ENCODE data around the gene UBXN11.

DNA sequence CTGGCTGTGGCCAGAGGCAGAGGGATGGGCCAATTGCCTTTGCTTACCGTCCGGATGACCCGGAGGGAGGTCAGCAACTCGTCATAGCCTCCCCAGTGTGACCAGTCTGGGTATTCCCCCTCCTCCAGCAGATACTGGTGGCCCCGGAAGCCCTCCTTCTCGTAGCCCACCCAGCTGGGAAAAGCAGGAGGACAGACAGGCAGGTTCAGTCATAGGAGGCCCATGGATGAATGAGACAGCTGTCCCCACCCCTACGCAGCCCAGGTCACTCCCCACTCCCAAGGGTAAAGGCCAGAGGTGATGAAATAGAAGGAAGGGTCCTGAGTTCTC, 30.7 kb upstream of the UBXN11 start:
- TF ChIP-seq, protein P1, sequence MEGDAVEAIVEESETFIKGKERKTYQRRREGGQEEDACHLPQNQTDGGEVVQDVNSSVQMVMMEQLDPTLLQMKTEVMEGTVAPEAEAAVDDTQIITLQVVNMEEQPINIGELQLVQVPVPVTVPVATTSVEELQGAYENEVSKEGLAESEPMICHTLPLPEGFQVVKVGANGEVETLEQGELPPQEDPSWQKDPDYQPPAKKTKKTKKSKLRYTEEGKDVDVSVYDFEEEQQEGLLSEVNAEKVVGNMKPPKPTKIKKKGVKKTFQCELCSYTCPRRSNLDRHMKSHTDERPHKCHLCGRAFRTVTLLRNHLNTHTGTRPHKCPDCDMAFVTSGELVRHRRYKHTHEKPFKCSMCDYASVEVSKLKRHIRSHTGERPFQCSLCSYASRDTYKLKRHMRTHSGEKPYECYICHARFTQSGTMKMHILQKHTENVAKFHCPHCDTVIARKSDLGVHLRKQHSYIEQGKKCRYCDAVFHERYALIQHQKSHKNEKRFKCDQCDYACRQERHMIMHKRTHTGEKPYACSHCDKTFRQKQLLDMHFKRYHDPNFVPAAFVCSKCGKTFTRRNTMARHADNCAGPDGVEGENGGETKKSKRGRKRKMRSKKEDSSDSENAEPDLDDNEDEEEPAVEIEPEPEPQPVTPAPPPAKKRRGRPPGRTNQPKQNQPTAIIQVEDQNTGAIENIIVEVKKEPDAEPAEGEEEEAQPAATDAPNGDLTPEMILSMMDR (IDR thresholded peaks at IDR 0.05): no peak
- TF ChIP-seq POLR2AphosphoS5 (IDR thresholded peaks at IDR 0.05; ENCODE audit: insufficient read depth in 1 of 2, low read depth in 1 of 2): no peak
- TF ChIP-seq POLR2A (IDR thresholded peaks at IDR 0.05): no peak
